ENCODE measurements around the gene CEP164.
"Not testable (repeated sequence)": the region's sequence is repeated elsewhere in the genome, so short reads cannot be mapped to it uniquely, and the experiment has no call there.

Gene CEP164

DNA sequence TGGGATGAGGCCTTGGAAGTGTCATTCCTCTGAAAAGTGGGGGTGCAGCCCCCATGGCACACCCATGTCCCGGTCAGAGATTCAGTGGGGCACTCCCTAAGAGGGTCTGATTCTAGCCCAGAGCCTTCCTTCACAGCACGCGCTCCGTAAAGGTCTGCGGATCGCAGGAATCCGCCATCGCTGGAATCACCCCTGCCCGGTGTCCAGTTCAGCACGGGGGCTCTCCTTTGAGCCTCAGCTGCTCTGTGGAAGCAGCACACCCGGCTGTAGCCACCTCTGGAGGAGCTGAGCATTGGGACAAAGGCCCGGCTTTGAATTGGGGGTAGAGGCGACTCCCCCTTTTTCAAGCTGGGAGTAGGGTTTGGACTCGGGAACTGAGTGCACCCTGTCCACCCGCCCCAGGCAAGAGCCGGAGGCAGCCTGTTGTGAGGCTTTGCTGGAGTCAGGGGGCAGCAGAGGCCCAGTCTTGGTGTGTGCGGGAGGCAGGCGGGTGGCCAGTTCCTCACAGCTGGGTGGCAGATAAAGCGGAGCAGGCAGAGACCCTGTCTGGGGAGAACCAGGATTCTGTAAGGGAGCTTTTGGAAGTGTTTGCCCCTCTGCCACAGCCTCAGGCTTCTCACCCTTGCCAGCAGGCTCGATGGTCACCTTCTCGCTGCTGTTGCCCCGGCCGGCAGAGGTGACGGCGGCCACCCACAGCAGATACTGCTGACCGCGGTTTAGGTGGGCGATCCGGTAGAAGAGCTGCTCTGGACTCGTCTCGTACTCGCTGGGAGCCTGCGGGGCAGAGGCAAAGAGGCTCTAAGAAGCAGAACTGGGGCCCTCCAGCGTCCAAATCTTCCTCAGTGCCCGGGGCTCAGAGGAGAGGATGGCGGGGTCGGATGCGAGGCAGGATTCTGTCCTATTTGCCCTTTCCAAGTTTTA is 115.9 kb downstream of the CEP164 start:
- no peak for DNase-seq

DNA sequence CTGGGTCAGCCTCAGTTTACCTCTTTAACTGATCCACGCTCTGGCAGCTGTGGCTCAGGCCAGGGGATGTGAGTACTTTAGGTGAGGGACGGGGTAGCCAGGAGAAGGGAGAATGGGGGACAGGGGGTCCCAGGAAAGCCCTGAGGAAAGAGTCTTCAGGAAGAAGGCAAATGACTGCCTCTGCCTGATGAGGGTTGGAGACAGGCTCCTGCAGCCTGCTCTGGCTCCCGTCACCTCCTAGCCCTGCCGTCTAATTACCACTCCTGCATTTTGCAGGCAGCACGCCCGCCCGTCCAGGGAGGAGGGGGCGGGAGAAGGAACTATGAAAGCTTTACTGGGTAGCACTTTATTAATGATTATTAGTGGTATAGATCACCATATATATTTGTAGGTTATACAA is 116.6 kb downstream of the CEP164 start:
- DNase-seq: no peak

DNA sequence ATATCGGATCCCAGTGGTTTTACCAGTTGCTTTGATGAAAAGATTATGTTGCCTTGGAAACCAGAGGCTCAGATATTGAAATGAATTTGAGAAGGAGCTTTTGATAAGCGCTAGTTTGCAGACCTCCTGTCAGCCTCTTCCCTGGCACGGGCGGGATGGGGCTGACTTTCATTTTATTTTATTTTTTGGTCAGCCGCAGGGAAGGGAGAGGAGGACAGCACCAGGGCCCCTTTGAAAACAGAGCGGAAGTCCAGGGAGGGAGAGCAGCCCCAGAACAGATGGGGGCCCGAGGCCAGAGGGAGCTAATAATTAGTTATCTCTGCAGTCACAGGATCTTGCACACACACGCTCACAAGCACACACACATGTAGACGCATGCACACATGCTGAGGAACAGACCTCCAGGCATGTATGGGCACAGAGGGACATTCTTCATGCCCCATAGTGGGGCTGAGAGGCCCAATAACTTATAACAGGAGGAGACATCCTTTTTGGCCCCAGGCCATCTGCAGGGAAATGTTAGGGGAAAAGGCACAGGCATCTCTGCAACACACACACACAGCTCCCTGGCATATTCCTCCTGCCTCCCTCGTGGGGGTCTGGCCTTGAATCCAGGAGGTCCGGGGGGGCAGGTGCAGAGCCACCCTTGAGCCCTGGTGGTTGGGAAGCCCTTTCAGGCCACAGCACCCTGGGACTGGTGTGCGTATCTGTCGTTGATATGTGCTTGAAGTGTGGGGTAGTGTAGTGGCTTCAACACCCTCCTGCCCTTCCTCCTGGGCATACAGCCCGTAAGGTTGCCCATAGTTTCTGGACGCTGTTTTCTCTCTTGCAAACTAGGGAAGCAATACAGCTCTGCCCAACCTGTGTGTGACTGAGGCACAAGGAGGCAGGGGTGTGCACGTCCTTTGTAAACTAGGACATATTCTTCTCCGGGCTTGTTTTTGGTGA is 117.3 kb downstream of the CEP164 start:
- DNase-seq: no peak

GRCh38 chr11:117449111-117449693 is 121.5 kb downstream of the CEP164 start:
- no peak for DNase-seq

- no peak for DNase-seq
Measured at GRCh38 chr11:117453886-117454563, 126.4 kb downstream of the CEP164 start.

- DNase-seq: no peak
Measured at GRCh38 chr11:117454564-117454917, 126.9 kb downstream of the CEP164 start.

DNA sequence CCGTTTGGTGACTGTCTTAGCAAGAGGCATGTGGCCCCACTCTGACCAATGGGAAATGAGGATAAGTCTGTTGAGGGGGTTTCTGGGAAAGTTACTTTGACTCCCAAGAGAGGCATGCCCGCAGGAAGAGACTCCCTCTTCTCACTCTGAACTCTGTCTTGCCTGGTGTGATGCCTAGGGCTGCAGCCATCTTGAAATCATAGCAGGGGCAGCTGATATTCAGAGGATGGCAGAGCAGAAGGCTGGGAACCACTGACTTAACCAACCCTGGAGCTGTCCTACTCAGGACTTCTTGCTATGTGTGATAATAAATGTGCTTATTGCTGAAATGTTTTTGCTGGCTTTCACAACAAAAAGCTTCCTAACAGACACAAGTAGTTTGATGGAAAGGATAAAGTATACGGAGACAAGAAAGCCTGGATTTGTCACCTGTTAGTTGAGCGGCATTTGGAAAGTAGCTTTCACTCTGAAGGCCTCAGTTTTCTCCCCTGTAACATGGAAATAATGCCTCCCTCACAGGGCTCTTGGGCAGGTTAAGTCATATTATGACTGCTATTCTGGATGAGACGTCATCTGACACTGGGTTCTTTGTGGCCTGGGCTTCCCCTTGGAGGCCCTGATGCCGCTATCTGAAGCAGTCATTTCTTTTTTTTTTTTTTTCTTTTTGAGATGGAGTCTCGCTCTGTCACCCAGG is 128.5 kb downstream of the CEP164 start:
- no peak for DNase-seq

GRCh38 chr11:117456721-117457029 is 129.0 kb downstream of the CEP164 start:
- not testable (repeated sequence) for DNase-seq

DNA sequence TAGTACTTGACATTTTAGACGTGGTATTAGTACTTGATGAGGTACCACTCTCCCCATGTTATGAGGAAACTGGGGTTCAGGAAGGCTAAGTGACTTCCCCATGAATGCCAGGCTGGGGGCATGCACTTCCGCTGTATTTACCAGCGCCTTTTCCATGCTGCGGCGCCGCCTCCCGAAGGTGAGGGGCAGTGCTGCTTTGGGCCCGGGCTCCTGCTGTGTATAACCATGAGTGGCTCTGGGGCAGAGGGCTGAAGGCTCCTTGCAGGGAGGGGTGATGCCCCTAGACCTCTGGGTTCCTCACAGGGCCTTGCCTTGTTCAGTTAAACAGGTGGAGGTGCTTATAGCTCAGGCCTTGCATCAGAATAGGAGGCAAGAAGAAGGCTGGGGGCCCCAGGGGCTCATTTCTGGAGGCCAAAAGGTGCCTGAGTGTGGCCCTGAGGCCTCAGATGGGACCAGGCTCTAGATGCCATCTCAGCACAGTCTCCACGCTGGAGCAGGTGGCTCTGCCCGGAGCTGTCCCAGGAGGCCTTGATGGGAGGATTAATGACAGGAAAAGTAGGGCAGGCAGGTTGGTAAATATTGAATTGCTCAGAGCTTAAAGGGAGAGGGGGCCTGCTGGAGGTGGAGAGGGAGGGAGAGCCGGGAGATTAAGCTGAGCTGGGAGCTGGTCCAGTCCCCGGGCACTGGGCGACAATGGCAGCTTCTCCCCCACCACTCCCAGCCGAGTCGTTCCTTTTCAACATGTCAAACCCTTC is 129.6 kb downstream of the CEP164 start:
- no peak for DNase-seq

DNA sequence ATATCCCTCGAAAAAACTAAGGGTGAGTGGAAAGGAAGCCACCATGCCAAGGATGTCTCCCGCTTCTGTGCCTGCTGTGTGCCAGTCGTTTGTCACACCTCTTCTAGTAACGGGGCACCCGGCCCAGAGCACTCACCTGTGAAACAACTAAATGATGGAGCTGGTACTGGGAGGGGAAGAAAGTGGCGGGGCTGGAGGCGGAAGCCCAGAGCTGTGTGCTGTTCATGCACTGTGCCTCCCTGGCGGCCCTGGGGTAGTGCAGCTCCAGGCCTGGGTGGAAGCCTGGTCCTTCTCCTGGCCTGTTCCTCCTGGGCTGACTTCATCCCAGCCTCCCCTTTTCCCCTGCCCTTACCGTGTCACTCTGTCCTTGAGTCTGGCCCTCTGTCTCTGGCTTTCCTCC is 130.2 kb downstream of the CEP164 start:
- no peak for DNase-seq

DNA sequence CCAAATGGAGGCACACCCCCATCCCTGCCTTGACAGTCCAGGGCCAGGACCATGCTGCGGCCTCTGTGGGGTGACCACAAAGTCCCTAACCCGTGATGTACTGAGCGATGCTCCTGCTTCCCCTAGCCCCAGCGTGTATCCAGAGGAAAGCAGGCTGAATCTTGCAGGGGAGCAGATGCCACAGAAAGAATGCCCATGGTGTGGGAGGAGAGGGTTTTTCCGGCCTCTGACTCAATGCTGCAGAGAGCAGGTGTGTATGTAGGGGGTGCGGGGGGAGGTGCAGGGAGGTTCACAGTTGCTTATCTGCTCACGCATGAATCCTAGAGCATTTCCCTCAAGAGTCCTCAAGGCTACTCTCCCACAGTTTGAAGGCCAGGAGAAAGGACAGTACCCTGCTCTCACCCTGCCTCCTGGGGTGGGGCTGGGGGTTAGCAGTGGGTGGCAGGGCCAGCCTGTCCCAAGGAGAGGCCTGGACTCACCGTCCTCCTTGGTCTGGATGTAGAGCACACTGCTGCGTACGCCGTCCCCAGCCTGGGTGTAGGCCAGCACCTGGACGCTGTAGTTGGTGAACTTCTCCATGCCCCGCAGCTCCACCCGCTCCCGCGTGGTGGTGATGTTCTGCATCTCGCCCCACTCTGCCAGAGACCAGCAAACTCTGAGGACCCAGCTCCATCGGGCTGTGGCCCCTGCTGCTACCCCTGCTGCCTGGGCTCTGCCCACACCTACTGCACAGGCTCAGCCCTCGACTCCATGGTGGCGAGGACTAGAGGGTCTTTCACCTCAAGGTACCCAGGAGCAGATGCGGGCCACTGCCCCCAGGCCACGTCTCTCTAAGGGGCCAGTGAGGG is 130.8 kb downstream of the CEP164 start:
- DNase-seq: no peak

DNA sequence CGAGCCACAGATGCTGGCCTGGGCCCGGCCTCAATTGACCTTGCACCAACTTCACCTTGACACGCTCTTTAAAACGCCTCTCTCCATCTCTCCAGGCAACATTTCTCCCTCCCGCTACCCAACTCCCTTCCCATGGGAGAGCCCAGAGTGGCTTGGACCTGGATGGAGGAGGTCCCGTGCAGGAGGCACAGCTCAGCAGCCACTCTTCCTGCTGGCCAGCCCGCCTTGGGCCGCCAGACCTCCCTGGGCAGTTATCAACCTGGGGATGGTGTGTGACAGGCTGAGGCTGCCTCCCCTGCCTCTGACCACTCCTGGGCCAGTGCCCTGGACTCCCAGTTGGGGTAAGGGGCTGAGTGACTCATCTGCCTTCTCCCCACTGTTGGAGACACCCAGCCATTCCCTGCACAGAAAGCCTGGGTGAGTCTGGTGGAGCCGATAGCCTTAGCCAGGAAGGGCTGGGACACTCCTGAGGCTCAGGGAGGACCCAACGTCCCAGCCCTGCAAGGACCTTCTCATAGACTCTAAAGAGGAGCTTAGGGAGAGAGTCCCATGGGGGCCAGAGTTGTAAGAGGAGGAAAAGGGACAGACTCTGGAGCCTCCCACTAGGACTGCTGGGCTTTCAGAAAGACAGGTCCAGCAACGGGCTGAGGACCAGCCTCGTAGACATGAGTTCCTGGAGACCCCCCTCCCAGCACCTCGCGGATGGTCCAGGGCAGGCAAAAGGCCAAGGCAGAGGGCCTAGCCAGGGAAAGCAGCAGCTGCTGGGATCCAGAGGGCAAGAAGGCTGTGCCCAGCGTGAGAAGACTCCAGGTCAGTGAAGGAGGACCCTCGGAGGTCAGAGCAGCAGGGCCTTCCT is 131.7 kb downstream of the CEP164 start:
- DNase-seq: no peak

DNA sequence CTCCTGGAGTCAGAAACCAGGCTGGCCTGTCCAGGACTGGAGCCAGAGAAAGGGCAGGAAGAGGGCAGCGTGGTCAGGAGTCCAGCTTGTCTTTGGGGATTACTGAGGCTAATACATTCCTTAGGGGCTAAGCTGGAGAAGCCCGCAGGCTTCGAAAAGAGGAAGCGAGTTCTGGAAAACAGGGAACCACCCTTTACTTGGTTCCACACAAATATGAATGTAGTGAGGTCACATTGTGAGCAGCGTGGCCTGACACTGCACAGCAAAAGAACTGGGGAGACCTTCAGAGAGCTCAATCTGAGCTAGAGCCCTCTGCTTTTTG is 132.3 kb downstream of the CEP164 start:
- no peak for DNase-seq

- no peak for DNase-seq
Measured at GRCh38 chr11:117461396-117462182, 133.9 kb downstream of the CEP164 start.

GRCh38 chr11:117462183-117462863 is 134.7 kb downstream of the CEP164 start:
- DNase-seq: no peak

DNA sequence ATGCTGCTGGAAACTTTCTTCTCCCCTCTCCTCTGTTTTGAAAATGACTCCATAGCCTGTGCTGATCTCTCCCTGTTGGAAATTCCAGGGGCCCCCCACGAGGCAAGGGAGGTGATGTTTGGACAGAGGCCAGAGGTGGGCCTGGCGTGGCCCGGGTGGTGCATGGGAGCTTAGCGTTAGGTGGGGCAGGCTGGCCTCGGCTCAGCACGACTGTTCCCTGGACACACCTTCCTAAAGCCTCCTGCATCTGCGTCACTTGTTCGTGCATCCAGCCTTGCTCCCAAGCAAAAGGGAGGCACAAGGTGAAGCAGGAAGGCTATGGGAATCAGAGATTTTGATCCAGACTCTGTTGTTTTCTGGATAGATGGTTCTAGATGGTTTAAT is 135.2 kb downstream of the CEP164 start:
- no peak for DNase-seq
